GM18519 (cell line): Measurements from ENCODE around the gene IGIP.

Source experiments
- ATAC-seq: cut with Tn5 transposase; IDR thresholded peaks from one replicate; pipeline ENCODE4 v1.9.1; 2021; ENCODE audit warnings: mild to moderate bottlenecking, moderate library complexity; ENCODE audit not compliant: unreplicated experiment, low FRiP score

IGIP gene

DNA sequence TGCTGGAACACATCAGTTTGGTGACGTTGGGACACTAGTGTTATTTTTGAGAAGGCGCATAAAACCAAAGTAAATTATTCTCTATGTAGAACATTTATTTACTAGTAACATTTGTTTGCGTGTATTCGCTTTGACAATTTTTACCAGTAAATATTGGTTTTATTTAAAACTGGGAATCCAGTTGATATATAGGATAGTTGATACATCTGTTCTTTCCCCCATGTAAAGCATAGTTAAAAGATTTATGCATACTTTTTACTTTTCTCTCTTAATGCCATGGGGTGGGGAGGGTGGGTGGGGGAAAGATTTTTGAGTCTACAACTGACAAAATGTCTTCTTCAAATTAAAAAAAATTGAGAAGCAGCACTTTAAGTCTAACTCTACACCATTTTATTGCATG lies at the start of gene IGIP:
TSS of gene IGIP (plus strand) at position 301 of the 400 bp plus-strand sequence. CDS start 2,540 bp downstream, outside the sequence.
- no peak for ATAC-seq

DNA sequence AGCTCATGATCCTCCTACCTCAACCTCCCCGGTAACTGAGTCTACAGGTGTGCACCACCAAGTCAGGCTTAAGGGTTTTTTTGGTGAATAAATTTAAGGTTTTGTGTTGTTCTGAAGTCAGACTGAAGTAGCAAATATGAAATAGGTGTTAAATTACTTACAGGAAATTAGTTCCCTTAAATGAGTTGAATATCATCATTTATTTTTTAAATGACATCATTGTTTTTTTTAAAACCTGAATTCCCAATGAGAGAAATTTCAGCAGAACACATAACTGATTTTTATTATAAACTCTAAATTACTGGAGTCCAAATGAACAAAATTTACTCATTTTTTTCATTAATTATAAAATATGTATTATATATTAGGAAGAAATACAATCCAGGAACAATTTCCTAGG lies 49.6 kb upstream of the IGIP start:
- no peak for ATAC-seq

DNA sequence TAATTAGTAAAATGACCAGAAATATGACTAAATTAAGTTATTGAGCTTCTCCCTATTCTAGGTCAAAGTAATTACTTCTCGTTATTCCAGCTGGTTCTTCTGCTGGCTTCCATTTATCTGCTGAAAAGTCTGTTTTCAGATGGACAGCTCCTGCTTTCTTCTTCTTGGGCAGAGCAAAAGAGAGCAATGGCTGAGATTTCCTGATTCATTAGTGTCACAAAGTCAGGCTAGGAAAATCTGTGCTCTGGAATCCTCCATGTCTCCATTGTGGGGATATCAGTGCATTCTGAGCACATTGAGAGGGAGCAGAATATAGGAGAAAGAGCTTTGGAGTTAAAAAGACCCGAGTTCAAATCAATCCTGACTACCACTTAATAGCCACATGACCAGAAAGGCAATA lies 48.9 kb upstream of the IGIP start:
- ATAC-seq, result no peak

DNA sequence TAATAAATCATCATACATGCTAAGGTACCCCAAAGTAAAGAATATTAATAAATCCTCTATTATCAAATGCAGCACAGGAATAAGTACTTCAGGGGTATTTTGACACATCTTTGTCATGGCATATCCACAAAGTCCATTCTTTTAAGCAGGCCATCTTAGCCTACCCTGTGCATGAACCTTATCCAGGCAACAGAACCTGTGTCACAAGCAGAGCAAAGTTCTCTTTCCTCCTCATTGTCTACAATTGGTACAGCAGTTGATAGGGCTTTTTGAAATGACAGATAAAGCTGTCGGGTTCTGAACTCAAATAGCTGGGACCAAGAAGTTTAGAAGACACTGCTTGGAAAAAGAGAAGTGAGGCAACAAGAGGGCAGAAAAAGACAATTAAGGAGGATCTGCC lies 42.6 kb upstream of the IGIP start:
- no peak for ATAC-seq

DNA sequence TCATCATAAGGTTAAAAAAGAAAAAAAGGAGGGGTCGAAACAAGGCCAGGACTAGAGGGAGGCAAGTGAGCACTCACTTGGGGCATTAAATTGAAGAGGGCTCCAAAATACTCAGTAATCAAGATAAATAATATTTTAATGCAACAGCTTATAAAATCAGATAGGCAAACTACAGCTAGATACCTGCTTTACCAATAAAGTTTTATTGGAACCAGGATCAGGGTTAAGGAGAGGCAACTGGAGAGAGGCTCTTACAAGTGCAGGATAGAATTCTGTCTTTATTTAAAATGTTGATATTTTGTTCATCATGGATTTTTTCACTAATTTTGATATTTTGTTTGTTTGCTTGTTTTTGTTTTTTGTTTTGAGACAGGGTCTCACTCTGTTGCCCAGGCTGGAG lies 42.1 kb upstream of the IGIP start:
- no peak for ATAC-seq

DNA sequence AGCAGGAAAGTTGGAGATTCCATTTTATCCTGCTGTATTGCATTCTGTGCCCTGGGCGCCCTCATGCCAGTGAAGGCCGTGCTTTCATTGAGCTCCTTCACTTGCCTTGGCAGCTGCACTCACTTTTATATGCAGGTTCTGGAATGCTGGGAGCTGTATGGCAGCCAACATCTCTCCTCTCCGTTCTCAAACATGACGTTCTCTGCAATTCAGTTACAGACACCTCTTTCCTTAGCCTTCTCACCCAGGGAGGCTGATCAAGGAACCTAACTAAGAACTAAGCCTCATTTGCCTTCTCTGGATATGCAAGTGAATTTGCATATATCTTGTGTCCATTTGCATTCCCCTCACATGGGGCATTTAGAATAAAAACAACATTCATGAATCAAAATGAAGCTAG lies 41.2 kb upstream of the IGIP start:
- ATAC-seq, result no peak

DNA sequence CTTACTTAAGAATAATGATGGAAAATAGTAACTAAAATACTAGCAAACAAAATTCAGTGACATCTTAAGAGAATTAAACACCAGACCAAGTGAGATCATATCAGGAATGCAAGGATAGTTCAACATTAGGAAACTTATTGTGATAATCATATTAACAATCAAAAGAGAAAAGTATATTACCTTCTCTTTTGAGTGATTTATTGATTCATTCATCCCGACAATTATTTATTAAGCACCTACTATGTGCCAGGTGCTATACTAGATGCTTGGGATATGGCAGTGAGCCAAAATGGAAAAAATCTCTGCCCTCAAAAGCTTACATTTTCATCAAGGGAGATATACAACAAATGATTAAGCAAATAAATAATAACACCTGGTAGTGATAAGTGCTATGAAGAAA lies 35.5 kb upstream of the IGIP start:
- no peak for ATAC-seq

DNA sequence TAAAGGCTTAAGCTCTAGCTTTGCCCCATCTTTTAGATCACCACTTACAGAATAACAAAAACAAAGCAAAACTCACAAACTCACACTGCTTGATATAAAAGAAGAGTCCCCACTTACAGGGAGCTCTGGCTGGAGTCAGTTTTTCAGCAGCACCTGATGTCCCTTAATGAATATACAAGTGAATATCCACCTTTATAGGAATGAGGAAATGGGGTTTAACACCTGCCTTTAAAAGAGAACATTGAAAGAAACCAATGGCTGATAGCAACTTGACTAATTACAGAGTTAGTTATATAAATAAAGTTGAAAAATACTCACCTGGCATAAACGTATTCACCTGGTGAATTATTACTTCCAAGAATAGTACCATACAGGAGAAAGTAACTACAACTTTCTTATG lies 32.6 kb upstream of the IGIP start:
- ATAC-seq, result no peak

DNA sequence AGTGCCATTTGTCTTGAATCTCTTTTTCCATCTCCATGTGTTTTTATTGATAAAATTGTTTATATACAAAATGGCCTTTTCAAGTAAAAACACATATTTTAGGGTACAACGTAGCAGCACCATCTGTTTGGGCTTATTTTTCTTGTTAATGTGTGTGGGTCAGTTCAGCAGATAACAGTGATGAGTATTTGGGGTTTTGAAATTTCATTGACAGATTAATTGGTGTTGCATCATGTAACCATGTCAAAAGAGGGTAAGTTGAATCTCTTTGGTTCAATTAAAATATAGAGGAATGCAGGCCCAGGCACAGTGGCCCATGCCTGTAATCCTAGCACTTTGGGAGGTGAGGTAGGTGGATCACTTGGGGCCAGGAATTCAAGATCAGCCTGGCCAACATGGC lies 31.9 kb upstream of the IGIP start:
- no peak for ATAC-seq

DNA sequence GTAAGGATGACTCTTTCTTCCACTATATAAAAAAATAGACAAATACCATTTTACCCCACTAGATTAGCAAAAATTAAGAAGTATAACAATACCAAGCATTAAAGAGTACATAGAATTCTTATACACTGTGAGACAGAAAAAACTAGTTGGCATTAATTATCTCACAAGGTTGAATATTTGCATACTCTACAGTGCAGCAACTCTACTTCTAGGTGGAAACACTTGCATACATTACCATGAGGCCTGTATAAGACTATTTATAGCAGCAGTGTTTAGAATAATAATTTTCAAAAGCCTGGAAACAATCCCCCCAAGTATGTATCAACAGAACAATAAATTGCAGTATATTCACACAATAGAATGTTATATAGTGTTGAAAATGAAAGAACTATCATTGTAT lies 30.8 kb upstream of the IGIP start:
- ATAC-seq, result no peak

DNA sequence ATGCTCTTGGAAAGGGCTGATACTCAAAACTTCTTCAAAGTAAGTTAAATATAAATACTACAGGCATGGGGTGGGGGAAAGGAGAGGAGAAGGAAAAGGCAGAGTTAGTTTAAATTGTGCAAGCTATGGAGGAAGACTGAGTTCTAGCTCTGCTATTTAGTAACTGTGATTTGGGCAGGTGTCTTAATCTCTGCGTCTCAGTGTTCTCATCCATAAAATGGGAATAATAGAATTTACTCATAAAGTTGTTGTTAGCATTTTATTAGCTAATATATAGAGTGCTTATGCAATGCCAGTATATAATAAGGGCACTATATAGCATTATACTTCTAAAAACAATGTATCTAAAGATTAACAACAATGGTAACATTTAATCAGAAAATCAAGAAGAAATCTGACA lies 24.6 kb upstream of the IGIP start:
- ATAC-seq, result no peak

DNA sequence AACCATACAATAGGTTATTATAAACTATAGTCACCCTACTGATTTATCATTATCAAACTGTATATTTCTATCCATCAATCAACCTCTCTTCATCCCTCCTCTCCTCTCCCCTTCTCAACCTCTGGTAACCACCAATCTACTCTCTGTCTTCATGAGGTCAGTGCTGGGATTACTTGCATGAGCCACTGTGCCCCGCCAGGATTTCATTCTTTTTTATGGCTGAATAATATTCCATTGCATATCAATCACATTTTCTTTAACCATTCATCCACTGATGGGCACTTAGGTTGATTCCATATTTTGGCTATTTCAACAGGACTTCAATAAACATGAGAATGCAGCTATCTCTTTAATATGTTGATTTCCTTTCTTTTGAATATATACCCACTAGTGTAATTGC lies 22.6 kb upstream of the IGIP start:
- ATAC-seq, result no peak

DNA sequence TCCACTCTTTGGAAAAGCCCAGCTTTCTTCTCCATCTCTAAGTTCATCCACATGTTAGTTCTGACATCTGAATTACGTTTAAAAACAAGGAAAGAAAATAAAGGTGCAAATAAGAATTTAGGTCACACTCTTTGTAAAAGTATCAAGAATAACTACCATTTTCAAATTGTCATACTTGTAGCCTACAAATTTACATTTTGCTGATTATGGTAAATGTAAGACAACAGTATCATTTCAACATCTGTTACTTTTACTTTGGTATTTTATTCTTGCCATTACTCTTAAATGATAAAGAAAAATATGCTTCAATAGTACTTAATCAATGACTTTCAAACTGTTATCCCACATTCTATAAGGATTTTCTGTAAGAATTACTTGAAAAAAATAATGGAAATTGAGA lies 21.6 kb upstream of the IGIP start:
- ATAC-seq, result no peak

DNA sequence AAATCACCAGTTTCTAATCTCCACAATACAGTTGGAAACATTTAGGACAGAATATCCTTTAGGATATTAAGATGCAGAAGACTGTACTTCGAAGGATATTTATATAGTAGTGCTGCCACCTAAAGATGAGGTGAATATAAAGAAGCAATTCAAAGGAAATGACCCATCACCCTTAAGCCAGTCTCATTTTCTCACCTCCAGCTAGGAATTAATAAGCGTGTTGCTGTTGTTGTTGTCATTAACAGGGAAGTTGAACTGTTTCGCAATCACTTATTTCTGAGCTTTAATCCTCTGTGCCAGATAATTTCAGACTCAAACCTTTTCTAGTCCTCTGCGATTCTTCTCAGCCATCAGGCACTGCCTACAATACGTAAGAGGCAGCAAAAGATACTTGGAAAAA lies 19.6 kb upstream of the IGIP start:
- no peak for ATAC-seq

DNA sequence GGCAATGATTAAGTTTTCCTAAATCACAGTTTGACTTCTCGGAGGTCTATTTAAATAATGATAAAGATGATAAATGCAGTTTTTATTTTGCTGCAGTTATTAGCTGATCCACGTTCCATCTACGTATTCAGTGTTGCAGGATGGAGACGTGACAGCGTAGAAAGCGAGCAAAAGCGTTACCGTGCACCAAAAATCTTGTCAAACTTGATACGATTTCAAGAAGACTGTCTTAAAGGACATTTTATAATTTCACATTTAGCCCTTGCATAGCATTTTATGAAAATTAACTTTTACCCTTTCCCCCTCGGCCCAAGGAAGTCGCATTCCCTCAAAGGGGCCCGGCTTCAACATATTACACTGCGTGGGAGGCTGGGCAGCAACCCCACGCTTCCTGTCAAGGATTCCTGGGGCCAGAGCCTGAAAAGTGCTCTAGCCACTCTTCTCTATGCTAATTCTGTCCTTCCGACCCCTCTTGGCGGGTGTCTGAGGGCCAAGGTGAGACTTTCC lies 18.9 kb upstream of the IGIP start:
- ATAC-seq, result no peak

DNA sequence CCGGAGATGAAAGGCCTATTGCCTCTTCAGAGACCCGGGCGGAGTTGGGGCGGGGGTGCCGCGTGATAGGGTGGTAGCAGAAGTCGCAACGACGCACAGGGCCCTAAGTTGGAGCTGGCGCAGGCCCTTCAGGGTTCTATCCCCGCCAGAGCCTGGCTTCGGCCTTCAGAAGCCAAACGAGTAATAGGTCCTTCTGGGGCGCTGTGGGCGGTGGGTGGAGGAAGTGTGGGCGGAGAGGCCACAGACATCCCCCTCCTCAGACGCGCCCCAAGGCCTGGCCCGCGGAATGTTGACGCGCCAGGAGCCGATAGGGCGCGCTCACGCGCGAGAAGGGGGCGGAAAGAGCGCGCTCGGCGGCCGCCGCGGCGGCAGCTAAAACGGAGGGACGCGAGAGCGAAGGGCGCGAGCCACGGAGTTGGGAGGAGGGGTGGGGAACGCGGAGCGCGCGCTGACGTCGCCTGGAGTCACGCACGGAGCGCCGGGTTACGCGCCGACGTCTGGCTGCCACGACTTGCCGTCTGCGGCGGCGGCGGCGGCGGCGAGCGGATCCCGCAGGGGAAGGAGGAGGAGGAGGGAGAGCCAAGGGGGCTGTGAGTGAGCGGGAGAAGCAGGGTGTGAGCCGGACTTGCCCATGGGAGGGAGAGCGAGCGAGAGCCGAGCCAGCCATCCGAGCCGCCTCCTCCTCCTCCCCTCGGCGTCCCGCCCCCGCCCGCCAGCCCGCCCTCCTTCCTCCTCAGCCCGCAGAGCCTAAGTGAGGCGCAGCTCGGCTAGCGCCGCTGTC lies 18.2 kb upstream of the IGIP start:
- ATAC-seq, result peak; percentile 81

DNA sequence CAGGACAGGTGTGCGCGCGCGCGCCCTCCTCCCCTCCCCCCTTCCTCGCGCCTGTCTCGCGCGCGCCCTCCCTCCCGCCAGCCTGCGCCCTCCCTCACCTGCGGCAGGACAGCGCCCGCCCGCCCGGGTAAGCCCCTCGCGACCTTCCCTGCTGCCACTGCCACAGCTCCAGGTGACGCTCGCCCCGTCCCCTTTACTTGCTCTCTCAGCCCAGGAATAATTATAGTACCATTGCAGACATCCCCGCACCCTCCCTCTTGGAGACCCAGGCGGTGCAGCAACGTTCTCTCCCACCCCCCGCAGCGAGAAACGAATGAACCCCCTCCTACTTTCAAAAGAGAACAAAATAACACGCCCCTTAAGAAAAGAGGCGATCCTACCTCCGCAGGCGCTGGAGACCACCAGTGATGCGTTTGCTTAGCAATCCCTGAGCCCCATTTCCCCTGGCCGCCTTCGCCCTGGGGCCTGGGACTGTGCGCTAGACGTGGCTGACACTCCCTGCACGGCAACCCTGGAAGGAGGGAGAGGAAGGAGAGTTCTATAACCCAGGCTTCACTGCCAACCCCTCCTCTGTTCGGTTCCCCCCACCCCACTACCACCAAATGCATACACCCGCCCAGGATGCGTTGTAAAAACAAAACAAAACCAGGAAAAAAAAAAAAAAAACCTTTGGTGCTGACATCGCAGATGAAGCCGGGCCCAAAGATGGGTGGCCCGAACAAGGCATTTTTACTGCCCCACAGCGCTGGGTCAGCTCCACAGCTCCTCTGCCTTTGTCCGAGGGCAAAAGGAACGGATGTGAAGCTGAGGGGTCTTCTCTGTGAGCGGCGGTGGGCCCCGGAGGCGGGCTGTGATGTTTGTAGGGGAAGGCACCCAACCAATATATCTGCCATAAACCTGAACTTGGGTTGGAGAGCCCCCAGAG lies 17.4 kb upstream of the IGIP start:
- no peak for ATAC-seq

DNA sequence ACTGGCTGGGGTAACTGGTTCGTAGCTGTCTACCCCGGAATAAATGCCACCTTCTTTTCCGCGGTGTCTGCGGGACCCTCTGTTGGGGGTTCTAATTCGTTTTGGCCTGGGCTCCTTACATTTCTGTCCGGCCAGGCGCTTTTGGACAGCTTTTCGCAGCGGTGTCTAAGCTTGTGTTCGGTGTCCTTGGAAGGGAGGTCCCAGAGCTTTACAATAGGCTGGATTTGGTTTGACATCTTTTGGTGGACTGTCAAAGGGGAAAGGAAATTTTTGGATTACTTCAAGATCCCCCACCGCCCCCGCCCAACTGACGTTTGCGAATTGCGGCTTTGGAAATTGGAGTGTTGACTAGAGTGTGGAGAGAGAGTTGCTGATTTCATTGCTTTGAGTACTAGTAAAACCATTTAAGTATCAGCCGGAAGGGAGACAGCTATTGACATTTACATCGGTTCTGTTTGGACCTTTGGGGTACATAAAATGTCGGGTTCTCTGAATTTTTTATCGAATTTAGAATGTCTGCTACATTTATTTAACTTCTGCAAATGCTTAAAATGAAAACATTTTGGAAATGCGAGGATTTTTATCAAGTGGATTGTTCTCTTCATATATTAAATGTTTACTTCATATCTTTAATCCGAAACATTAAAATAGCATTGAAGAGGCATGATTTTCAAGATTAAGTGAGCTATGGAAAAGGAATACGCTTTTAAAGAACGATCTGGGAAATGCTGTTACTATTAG lies 16.5 kb upstream of the IGIP start:
- ATAC-seq, result no peak

DNA sequence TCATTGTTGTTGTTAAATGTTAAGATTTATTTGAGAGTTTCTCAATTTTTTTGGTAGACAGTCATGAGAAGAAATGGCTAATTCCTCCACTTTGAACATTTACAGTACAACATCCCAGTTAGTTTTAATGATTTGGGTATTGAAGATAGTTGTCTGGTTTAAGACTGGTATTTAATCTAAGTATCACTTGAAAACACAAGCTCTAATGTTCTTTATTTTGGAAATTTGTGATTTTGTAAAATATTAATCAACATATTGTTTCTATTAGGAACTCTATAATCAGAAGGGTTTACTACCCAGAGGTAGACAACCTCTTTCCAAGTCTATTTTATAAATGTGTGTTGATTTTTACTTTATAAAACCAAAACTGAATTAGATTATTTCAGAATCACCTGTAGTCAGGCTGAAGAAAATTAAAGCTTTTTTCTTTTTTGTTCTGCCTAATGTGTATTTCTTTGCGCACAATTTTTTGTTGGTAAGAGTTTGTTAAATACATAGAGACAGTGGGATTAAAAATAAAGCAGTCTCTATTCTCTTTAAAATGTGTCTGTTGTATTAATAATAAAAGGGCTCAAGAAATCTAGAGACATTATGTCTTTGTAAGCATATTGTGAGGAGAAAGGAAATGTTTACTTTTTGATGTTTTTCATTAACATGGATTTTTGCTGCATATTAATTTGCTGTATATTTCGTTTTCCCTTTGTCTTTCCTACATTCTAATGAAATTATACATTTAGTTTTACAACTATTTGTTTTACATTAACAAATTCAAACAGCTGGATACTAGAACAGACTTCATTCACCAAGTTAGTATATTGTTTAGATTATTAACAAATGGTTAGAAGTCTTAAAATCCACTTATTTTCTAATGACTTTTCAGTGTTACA lies 15.7 kb upstream of the IGIP start:
- no peak for ATAC-seq

DNA sequence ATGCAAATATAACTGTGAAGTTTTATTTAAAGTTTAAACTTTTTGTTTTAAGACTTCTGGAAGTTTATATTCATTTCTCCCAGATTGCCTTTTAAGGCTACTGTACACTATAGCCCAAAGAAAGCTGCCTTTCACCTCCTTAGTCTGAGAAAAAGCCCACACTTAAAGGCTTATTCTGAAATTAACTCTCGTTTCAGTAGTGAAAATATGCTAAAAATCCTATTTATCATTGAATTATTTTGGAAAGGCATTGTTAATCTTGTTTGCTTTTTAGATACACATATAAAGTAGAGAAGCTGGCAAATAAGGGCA lies 15.1 kb upstream of the IGIP start:
- ATAC-seq, result no peak
